Uterus (tissue), 2 donors: ENCODE measurements around the gene TTLL9.

Source experiments
- CTCF ChIP-seq, 4 experiments: fragments of 200-600 bp in 2 of 4; fragments of 450-650 bp in 2 of 4; sonication (generic) in 2 of 4; IDR thresholded peaks; one replicate each; pipeline ENCODE4 v1.5.1; 2016 to 2019; ENCODE audit warnings: antibody characterized with exemption in 4 of 4, mild to moderate bottlenecking in 2 of 4, moderate library complexity in 1 of 4
- POLR2A ChIP-seq, 2 donors: fragments of 450-650 bp; IDR thresholded peaks; one replicate each; pipeline ENCODE4 v1.6.1; 2016; ENCODE audit warnings: antibody characterized with exemption in 2 of 2, mild to moderate bottlenecking in 1 of 2, moderate library complexity in 1 of 2

GRCh38 chr20:31836853-31837608 is 33.4 kb upstream of the TTLL9 start:
- TF ChIP-seq CTCF (IDR thresholded peaks at IDR 0.05) = no peak
- no peak for TF ChIP-seq POLR2A (IDR thresholded peaks at IDR 0.05)
